Adrenal gland (tissue), 5 donors: ENCODE measurements around the gene OR1A1.

Source experiments
- POLR2A ChIP-seq, 2 donors: fragments of 450-650 bp; IDR thresholded peaks; one replicate each; pipeline ENCODE4 v1.6.1; 2017; ENCODE audit warnings: antibody characterized with exemption in 2 of 2, mild to moderate bottlenecking in 2 of 2, moderate library complexity in 1 of 2
- TF ChIP-seq, protein P1 (sequence below), 6 experiments: fragments of 450-650 bp in 4 of 6; fragments of 200-600 bp in 2 of 6; sonication (generic) in 1 of 6; IDR thresholded peaks; 1 replicate in 5 of 6; 2 replicates in 1 of 6; pipeline versions ENCODE4 v1.5.1 to v1.8.0; 2016 to 2021; ENCODE audit warnings: antibody characterized with exemption in 6 of 6, mild to moderate bottlenecking in 2 of 6, moderate library complexity in 1 of 6
- donor health status: DM: no; HTN: no; CAD: no.

DNA sequence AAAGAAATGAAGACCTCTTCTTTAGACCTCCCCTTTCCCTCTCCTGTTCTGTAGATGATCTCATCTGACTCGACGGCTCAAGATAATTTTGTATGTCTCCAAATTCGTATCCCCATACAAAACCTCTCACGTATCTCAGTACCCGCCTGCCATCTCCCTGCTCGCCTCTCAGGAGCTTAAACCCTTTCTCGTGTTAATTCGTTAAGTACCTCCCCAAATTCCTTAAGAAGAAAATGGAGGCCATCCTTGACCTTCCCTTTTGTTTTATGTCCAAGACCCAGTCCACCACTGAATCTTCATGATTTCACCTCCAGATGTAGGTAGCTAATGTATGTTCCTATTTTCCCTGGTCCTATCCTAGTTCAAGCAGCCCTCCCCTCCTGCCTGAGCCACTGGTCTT, 49.1 kb downstream of the OR1A1 start:
- TF ChIP-seq, protein P1, sequence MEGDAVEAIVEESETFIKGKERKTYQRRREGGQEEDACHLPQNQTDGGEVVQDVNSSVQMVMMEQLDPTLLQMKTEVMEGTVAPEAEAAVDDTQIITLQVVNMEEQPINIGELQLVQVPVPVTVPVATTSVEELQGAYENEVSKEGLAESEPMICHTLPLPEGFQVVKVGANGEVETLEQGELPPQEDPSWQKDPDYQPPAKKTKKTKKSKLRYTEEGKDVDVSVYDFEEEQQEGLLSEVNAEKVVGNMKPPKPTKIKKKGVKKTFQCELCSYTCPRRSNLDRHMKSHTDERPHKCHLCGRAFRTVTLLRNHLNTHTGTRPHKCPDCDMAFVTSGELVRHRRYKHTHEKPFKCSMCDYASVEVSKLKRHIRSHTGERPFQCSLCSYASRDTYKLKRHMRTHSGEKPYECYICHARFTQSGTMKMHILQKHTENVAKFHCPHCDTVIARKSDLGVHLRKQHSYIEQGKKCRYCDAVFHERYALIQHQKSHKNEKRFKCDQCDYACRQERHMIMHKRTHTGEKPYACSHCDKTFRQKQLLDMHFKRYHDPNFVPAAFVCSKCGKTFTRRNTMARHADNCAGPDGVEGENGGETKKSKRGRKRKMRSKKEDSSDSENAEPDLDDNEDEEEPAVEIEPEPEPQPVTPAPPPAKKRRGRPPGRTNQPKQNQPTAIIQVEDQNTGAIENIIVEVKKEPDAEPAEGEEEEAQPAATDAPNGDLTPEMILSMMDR (IDR thresholded peaks at IDR 0.05), result no peak
- no peak for TF ChIP-seq POLR2A (IDR thresholded peaks at IDR 0.05)
